HK-2 (cell line): ENCODE measurements around the gene HSPA14.
"Not testable (repeated sequence)": the region's sequence is repeated elsewhere in the genome, so short reads cannot be mapped to it uniquely, and the experiment has no call there.

Experiments used
- DNase-seq: peaks from one replicate; pipeline ENCODE4 v3.0.0-alpha.2; 2018; ENCODE audit not compliant: unreplicated experiment

The HSPA14 gene

GRCh38 chr10:14837003-14837756 is 926 bp upstream of the HSPA14 start:
- no peak for DNase-seq

GRCh38 chr10:14838582-14839304 is 637 bp downstream of the HSPA14 start:
- DNase-seq = peak; percentile 21

- DNase-seq = peak; percentile 7
These were observed 1.2 kb downstream of the HSPA14 start for GRCh38 chr10:14839305-14839695.

- no peak for DNase-seq
These were observed 2.1 kb downstream of the HSPA14 start for GRCh38 chr10:14840178-14840577.

GRCh38 chr10:14843327-14843988 is 5.4 kb downstream of the HSPA14 start:
- no peak for DNase-seq

GRCh38 chr10:14844948-14845347 is 6.8 kb downstream of the HSPA14 start:
- no peak for DNase-seq

GRCh38 chr10:14852236-14852635 is 14.1 kb downstream of the HSPA14 start:
- DNase-seq = no peak

- no peak for DNase-seq
These were observed 17.3 kb downstream of the HSPA14 start for GRCh38 chr10:14855453-14855852.

- no peak for DNase-seq
These were observed 20.3 kb downstream of the HSPA14 start for GRCh38 chr10:14858338-14858960.

GRCh38 chr10:14859043-14859442 is 20.9 kb downstream of the HSPA14 start:
- DNase-seq = no peak

GRCh38 chr10:14859775-14860174 is 21.7 kb downstream of the HSPA14 start:
- DNase-seq = no peak

GRCh38 chr10:14860791-14861190 is 22.7 kb downstream of the HSPA14 start:
- DNase-seq = no peak

GRCh38 chr10:14864466-14864865 is 26.4 kb downstream of the HSPA14 start:
- DNase-seq = not testable (repeated sequence)

- DNase-seq = not testable (repeated sequence)
These were observed 26.8 kb downstream of the HSPA14 start for GRCh38 chr10:14864871-14865270.

GRCh38 chr10:14873090-14873760 is 35.1 kb downstream of the HSPA14 start:
- no peak for DNase-seq

- DNase-seq = no peak
These were observed 37.8 kb downstream of the HSPA14 start for GRCh38 chr10:14875941-14876340.

GRCh38 chr10:14876764-14877163 is 38.7 kb downstream of the HSPA14 start:
- DNase-seq = no peak

- DNase-seq = peak; percentile 90
These were observed 40.4 kb downstream of the HSPA14 start, which contains the start of gene SUV39H2 for GRCh38 chr10:14878266-14879123. SUV39H2 (plus strand) TSS chr10:14878866; CDS start chr10:14878889, 23 bp downstream.

GRCh38 chr10:14879124-14879927 is 41.2 kb downstream of the HSPA14 start:
- DNase-seq = no peak

- DNase-seq = no peak
These were observed 41.8 kb downstream of the HSPA14 start for GRCh38 chr10:14879928-14880193.
